ENCODE results near the gene DNAJC28. TPM values are rescaled to one million over a fixed set of nuclear protein-coding genes. Genes with fewer than 3 reads are reported as not detected.

DNAJC28 gene
- total RNA-seq, 1 experiment from 2014 or later, result 3.4 TPM

DNA sequence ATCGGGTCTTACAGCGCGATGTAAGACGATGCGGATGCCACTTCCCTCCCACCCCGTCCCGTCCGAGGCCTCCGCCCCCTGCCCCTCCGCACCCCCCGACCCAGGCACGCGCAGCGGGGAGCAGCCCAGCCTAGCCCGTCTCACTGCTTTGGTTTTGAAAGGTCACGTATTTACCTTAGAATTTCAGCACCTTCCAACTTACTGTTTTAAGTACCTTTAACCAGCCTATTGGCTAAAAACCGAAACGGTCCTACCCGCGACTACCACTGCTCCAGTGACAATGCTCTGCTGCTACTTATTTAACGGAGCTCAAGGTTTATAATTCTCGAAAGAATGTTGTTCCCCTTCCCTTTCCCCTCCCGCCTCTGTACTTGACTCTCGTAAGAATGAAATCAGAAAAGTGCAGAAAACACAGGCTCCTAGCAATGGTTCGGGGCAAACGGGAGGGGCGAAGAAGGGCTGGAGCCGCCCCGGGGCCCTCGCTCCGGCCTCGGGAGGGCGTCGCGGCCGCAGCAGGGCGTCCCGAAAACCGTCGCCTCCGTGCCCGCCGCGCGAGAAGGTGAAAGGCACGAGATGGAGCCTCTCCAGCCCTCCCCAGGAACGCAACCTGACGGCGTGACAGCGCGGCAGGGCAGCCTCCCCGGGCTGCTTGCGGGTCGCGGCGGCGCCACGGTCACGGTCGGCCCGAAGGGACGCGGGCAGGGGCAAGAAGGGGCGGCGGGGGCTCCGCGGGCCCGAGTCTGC, 12.4 kb downstream of the DNAJC28 start:
- Histone ChIP-seq H3K9me3 (ENCODE audit: control insufficient read depth, low read depth, low read length) (no peaks in the 10 kb centered on the region), H3K9ac (ENCODE audit: extremely low read depth, insufficient read length, low read length) (peak overlapping the region; percentile 13), H3K79me2 (ENCODE audit: insufficient read depth, low read length) (no peaks in the 10 kb centered on the region), H3K56ac (ENCODE audit: insufficient read length, low read depth, low read length) (no peak overlapping the region), H3K23ac (ENCODE audit: insufficient read length, low read depth, low read length) (no peak overlapping the region), H2BK20ac (ENCODE audit: low read depth, low read length, poor library complexity, severe bottlenecking) (no peak overlapping the region), H3K4me2 (ENCODE audit: insufficient read depth, insufficient read length, low read length) (peak overlapping the region; percentile 87), H4K5ac (ENCODE audit: insufficient read length, low read depth, low read length) (no peak overlapping the region), H2BK12ac (ENCODE audit: insufficient read length, low read depth, low read length) (no peak overlapping the region), H3K79me1 (ENCODE audit: insufficient read depth, low read depth, low read length, poor library complexity, severe bottlenecking) (peaks cover 2% of the 10 kb centered on the region), H2BK5ac (ENCODE audit: insufficient read length, low read length) (no peak overlapping the region), H3K23me2 (ENCODE audit: insufficient read length, low read depth, low read length, poor library complexity, severe bottlenecking) (peaks cover 20% of the 10 kb centered on the region), H4K91ac (ENCODE audit: insufficient read length, low read depth, low read length) (no peak overlapping the region), H2BK120ac (ENCODE audit: low read depth, low read length, poor library complexity, severe bottlenecking) (no peak overlapping the region), H4K8ac (replicated peaks; ENCODE audit: insufficient read length, low read depth, low read length) (no peak overlapping the region), H3K14ac (ENCODE audit: insufficient read depth, low read length) (no peak overlapping the region), H3K27ac (ENCODE audit: insufficient read length, low read depth, low read length) (no peak overlapping the region), H2BK15ac (ENCODE audit: low read depth, low read length) (no peak overlapping the region), H4K20me1 (ENCODE audit: control insufficient read depth, insufficient read depth, insufficient read length) (no peaks in the 10 kb centered on the region), H3K4ac (ENCODE audit: low read depth, low read length) (no peak overlapping the region), H3K18ac (ENCODE audit: insufficient read length, low read depth, low read length) (no peak overlapping the region), H2AK5ac (ENCODE audit: insufficient read length, low read length) (no peak overlapping the region), H3K27me3 (ENCODE audit: insufficient read depth, low read length) (no peaks in the 10 kb centered on the region), H2AFZ (ENCODE audit: low read length) (no peak overlapping the region), H3T11ph (ENCODE audit: low read length) (no peak overlapping the region), H3K4me1 (ENCODE audit: insufficient read depth, low read length) (peaks cover 2% of the 10 kb centered on the region; the same call in 1 of the 2 replicates)
- WGBS (ENCODE audit: extremely low coverage, insufficient read length, low lambda C conversion rate), result no CpG with 5 or more reads among the region's 68 CpGs
- no peaks in the 10 kb centered on the region for H3K9me3 Mint-ChIP-seq
- peaks cover 6 to 8% of the 10 kb centered on the region in 2 experiments for H3K4me1 Mint-ChIP-seq
- peaks cover 2% of the 10 kb centered on the region; the same call in 1 of the 2 replicates for H3K27me3 Mint-ChIP-seq (ENCODE audit: low read depth)
- peak overlapping the region; percentile 83 to 95 for H3K4me3 Mint-ChIP-seq
- H3K27ac Mint-ChIP-seq, result no peak overlapping the region
- TF ChIP-seq, protein P1, sequence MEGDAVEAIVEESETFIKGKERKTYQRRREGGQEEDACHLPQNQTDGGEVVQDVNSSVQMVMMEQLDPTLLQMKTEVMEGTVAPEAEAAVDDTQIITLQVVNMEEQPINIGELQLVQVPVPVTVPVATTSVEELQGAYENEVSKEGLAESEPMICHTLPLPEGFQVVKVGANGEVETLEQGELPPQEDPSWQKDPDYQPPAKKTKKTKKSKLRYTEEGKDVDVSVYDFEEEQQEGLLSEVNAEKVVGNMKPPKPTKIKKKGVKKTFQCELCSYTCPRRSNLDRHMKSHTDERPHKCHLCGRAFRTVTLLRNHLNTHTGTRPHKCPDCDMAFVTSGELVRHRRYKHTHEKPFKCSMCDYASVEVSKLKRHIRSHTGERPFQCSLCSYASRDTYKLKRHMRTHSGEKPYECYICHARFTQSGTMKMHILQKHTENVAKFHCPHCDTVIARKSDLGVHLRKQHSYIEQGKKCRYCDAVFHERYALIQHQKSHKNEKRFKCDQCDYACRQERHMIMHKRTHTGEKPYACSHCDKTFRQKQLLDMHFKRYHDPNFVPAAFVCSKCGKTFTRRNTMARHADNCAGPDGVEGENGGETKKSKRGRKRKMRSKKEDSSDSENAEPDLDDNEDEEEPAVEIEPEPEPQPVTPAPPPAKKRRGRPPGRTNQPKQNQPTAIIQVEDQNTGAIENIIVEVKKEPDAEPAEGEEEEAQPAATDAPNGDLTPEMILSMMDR (conservative IDR thresholded peaks at IDR 0.05), result no peak
- no peaks in the 10 kb centered on the region; a peak in 2 of 7 replicates for H3K36me3 Mint-ChIP-seq (ENCODE audit: insufficient read depth in 1 of 3, low read depth in 3 of 3)
- DNase-seq, result peak; percentile 63
